ENCODE data around the gene RNF5.

RNF5 gene

DNA sequence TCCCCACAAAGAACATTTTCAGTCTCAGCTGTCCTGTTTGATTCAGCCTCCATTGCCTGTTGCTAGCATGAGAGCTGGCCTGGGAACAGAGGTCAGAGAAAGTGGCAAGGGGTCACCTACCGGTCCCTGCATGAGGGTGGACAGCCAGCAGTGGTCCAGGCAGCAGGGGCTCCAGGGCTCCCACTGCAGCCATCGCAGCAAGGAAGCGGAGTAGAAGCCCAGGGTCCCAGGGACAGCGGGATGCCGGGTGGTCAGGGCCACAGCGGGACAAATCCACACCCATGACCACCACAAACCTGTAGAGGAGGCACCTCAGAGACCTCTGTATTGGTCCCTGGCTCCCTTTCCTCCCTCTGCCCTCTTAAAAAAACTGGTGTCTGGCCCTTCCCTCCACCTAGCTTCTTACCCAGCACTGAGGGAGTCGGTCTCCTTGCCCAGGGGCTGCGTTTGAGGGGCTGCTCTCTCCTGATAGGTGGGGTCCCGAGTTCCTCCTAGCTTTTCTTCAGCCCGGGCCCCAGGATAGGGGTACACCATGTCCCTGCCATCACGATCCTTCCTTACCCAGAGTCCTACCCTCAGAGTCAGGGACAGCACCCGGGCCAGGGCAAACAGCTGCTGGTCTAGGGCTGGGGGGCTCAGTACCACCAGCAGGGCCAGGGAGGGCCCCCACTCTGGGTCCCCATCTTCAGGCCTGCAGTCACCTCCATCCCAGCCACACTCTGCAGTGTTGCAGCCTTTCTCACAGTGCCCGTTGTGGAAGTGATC, 22.7 kb downstream of the RNF5 start:
- Histone ChIP-seq H2AFZ (ENCODE audit: low read depth, low read length) (no peak overlapping the region), H4K8ac (ENCODE audit: low read length) (no peak overlapping the region), H2BK5ac (ENCODE audit: low read depth, low read length, poor library complexity, severe bottlenecking) (no peak overlapping the region), H2BK15ac (ENCODE audit: low read depth, poor library complexity, severe bottlenecking) (no peak overlapping the region), H2AK5ac (ENCODE audit: low read length, severe bottlenecking) (no peak overlapping the region), H3K4me1 (ENCODE audit: control insufficient read depth, insufficient read depth, low read depth, low read length) (peaks cover 18% of the 10 kb centered on the region), H3K27me3 (ENCODE audit: control insufficient read depth in 1 of 2, insufficient read depth in 1 of 2, low read length in 2 of 2) (peaks cover 16 to 34% of the 10 kb centered on the region in 2 experiments), H3K4me3 (ENCODE audit: insufficient read depth in 1 of 2, low read depth in 1 of 2, low read length in 2 of 2) (no peak overlapping the region), H3K27ac (ENCODE audit: low read length, poor library complexity, severe bottlenecking) (no peak overlapping the region), H3K14ac (ENCODE audit: low read length in 2 of 2) (no peak overlapping the region), H3K23ac (ENCODE audit: low read length in 2 of 2) (no peak overlapping the region), H3K9ac (ENCODE audit: low read length) (no peak overlapping the region), H3K79me1 (replicated peaks; ENCODE audit: low read length, poor library complexity, severe bottlenecking) (no peaks in the 10 kb centered on the region), H3K36me3 (ENCODE audit: control insufficient read depth in 1 of 2, insufficient read depth in 2 of 2, low read depth in 1 of 2, low read length in 2 of 2) (no peaks in the 10 kb centered on the region), H3K18ac (ENCODE audit: low read depth in 1 of 2, low read length in 2 of 2) (no peak overlapping the region), H4K91ac (ENCODE audit: low read length) (no peak overlapping the region), H3K4ac (ENCODE audit: low read depth in 1 of 2, low read length in 2 of 2) (no peak overlapping the region), H2BK120ac (ENCODE audit: low read depth, low read length) (no peak overlapping the region), H3K4me2 (ENCODE audit: low read length, poor library complexity, severe bottlenecking) (no peak overlapping the region), H2BK12ac (ENCODE audit: low read length in 2 of 2) (no peak overlapping the region), H3K9me3 (ENCODE audit: control insufficient read depth, low read length) (no peaks in the 10 kb centered on the region)
- 90% methylated on average over 12 of the region's 13 CpGs for WGBS
- no peak for DNase-seq

DNA sequence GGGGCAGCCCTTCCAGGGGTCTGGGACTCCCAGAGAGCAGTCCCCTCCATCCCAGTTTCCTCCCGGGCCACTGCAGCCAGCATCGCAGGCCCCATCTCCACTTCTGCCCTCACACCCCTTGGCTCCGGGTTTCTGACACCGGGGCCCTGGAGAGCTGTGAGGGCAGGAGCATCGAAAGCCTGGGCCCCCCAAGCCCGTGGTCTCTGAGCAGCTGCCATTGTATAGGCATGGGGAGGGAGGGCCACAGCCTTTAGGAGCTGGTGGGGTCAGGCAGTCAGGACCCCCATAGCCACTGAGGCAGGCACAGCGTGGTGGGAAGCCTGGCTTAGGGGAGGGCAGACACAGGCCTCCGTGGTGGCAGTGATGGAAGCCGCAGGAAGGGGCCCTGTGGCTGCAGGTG, 24.0 kb downstream of the RNF5 start:
- Histone ChIP-seq H2AFZ (ENCODE audit: low read depth, low read length) (no peak overlapping the region), H3K27ac (ENCODE audit: low read length, poor library complexity, severe bottlenecking) (no peak overlapping the region), H3K79me1 (replicated peaks; ENCODE audit: low read length, poor library complexity, severe bottlenecking) (no peaks in the 10 kb centered on the region), H2BK12ac (ENCODE audit: low read length in 2 of 2) (no peak overlapping the region), H3K23ac (ENCODE audit: low read length in 2 of 2) (no peak overlapping the region), H3K4me3 (ENCODE audit: insufficient read depth in 1 of 2, low read depth in 1 of 2, low read length in 2 of 2) (no peak overlapping the region), H3K4me2 (ENCODE audit: low read length, poor library complexity, severe bottlenecking) (no peak overlapping the region), H3K18ac (ENCODE audit: low read depth in 1 of 2, low read length in 2 of 2) (no peak overlapping the region), H4K8ac (ENCODE audit: low read length) (no peak overlapping the region), H3K36me3 (ENCODE audit: control insufficient read depth in 1 of 2, insufficient read depth in 2 of 2, low read depth in 1 of 2, low read length in 2 of 2) (no peaks in the 10 kb centered on the region), H2BK5ac (ENCODE audit: low read depth, low read length, poor library complexity, severe bottlenecking) (no peak overlapping the region), H2BK15ac (ENCODE audit: low read depth, poor library complexity, severe bottlenecking) (no peak overlapping the region), H3K4me1 (ENCODE audit: control insufficient read depth, insufficient read depth, low read depth, low read length) (peaks cover 8% of the 10 kb centered on the region), H3K4ac (ENCODE audit: low read depth in 1 of 2, low read length in 2 of 2) (no peak overlapping the region), H2BK120ac (ENCODE audit: low read depth, low read length) (no peak overlapping the region), H4K91ac (ENCODE audit: low read length) (no peak overlapping the region), H3K14ac (ENCODE audit: low read length in 2 of 2) (peak overlapping the region in 1 of 2 experiments; percentile 83), H3K27me3 (ENCODE audit: control insufficient read depth in 1 of 2, insufficient read depth in 1 of 2, low read length in 2 of 2) (peaks cover 16 to 34% of the 10 kb centered on the region in 2 experiments), H2AK5ac (ENCODE audit: low read length, severe bottlenecking) (no peak overlapping the region), H3K9me3 (ENCODE audit: control insufficient read depth, low read length) (no peaks in the 10 kb centered on the region), H3K9ac (ENCODE audit: low read length) (no peak overlapping the region)
- 93% methylated on average over 9 of the region's 9 CpGs for WGBS
- no peak for DNase-seq

DNA sequence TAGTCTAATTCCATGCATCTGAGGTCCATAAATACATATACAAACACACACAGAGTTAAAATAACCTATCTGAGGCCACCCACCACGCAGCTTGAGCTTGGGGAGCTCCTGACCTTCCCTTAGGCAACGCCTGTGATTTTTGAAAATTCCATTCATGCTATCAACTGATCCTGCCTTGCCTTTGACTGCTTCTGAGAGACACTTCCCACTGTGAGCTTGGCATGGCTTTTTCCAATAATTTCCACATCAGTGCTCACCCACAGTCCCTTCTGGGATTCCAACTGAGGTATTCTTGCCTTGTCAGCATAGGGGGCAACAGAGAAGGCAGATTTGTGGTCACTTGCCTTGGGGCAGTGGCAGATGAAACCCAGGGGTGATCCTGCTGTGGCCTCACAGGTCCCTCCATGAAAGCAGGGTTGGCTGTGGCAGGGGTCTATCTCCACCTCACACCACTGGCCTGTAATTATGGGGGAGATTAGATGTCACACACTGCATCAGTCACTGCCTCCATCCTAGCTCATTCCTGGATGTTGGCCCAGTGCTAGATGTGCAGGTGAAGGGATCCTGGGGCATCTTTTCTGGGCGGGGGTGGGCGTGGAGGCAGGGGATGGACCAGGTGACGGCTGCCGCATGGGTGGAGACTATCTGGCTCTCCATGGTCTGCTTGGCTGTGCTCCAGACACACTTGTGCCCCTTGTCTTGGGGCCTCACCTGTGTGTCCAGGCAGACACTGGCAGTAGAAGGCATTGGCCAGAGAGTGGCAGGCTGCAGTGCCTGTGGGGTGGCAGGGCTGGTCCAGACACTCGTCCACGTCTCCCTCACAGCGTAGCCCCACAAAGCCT, 25.4 kb downstream of the RNF5 start:
- H2AFZ ChIP-seq (ENCODE audit: low read depth, low read length), result no peak overlapping the region
- H2AK5ac ChIP-seq (ENCODE audit: low read length, severe bottlenecking), result no peak overlapping the region
- H2BK120ac ChIP-seq (ENCODE audit: low read depth, low read length), result no peak overlapping the region
- no peak overlapping the region for H3K9ac ChIP-seq (ENCODE audit: low read length)
- H2BK12ac ChIP-seq (ENCODE audit: low read length in 2 of 2), result no peak overlapping the region
- no peaks in the 10 kb centered on the region for H3K79me1 ChIP-seq (replicated peaks; ENCODE audit: low read length, poor library complexity, severe bottlenecking)
- H3K4me3 ChIP-seq (ENCODE audit: insufficient read depth in 1 of 2, low read depth in 1 of 2, low read length in 2 of 2), result no peak overlapping the region
- no peak overlapping the region for H4K8ac ChIP-seq (ENCODE audit: low read length)
- 85% methylated on average over 9 of the region's 9 CpGs for WGBS
- peaks cover 6% of the 10 kb centered on the region for H3K4me1 ChIP-seq (ENCODE audit: control insufficient read depth, insufficient read depth, low read depth, low read length)
- no peaks in the 10 kb centered on the region for H3K9me3 ChIP-seq (ENCODE audit: control insufficient read depth, low read length)
- no peak overlapping the region for H3K18ac ChIP-seq (ENCODE audit: low read depth in 1 of 2, low read length in 2 of 2)
- H3K27me3 ChIP-seq (ENCODE audit: control insufficient read depth in 1 of 2, insufficient read depth in 1 of 2, low read length in 2 of 2), result peaks cover 16 to 37% of the 10 kb centered on the region in 2 experiments
- H3K23ac ChIP-seq (ENCODE audit: low read length in 2 of 2), result no peak overlapping the region
- no peak overlapping the region for H4K91ac ChIP-seq (ENCODE audit: low read length)
- H3K4ac ChIP-seq (ENCODE audit: low read depth in 1 of 2, low read length in 2 of 2), result no peak overlapping the region
- no peak overlapping the region for H2BK5ac ChIP-seq (ENCODE audit: low read depth, low read length, poor library complexity, severe bottlenecking)
- no peak for DNase-seq
- H3K36me3 ChIP-seq (ENCODE audit: control insufficient read depth in 1 of 2, insufficient read depth in 2 of 2, low read depth in 1 of 2, low read length in 2 of 2), result no peaks in the 10 kb centered on the region
- H3K27ac ChIP-seq (ENCODE audit: low read length, poor library complexity, severe bottlenecking), result no peak overlapping the region
- no peak overlapping the region for H2BK15ac ChIP-seq (ENCODE audit: low read depth, poor library complexity, severe bottlenecking)
- H3K4me2 ChIP-seq (ENCODE audit: low read length, poor library complexity, severe bottlenecking), result no peak overlapping the region
- H3K14ac ChIP-seq (ENCODE audit: low read length in 2 of 2), result no peak overlapping the region

DNA sequence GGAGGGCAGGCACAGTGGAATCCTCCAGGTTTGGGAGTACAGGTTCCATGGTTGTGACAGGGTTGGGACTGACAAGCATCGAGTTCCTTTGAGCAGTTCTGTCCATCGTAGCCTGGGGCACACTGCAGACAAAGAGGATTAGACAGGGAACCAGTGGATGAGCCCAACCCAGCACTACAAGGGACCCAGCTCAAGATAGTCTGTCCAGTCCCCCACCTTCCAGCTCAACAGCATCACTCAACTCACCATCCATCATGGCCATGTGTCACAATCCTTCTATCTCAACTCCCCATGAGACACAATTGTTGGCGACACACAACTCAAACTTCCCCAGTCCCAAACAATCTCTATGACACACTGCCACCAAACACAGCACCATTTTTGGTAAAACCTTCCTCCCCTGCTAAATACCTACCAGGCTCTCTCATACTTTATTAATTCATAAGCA, 26.1 kb downstream of the RNF5 start:
- no peak for DNase-seq
- Histone ChIP-seq H3K9me3 (ENCODE audit: control insufficient read depth, low read length) (no peaks in the 10 kb centered on the region), H3K36me3 (ENCODE audit: control insufficient read depth in 1 of 2, insufficient read depth in 2 of 2, low read depth in 1 of 2, low read length in 2 of 2) (no peaks in the 10 kb centered on the region), H3K79me1 (replicated peaks; ENCODE audit: low read length, poor library complexity, severe bottlenecking) (no peaks in the 10 kb centered on the region), H3K18ac (ENCODE audit: low read depth in 1 of 2, low read length in 2 of 2) (no peak overlapping the region), H3K14ac (ENCODE audit: low read length in 2 of 2) (no peak overlapping the region), H3K4ac (ENCODE audit: low read depth in 1 of 2, low read length in 2 of 2) (no peak overlapping the region), H3K27ac (ENCODE audit: low read length, poor library complexity, severe bottlenecking) (no peak overlapping the region), H3K4me3 (ENCODE audit: insufficient read depth in 1 of 2, low read depth in 1 of 2, low read length in 2 of 2) (no peak overlapping the region), H2AFZ (ENCODE audit: low read depth, low read length) (no peak overlapping the region), H2BK15ac (ENCODE audit: low read depth, poor library complexity, severe bottlenecking) (no peak overlapping the region), H3K4me1 (ENCODE audit: control insufficient read depth, insufficient read depth, low read depth, low read length) (peaks cover 6% of the 10 kb centered on the region), H3K27me3 (ENCODE audit: control insufficient read depth in 1 of 2, insufficient read depth in 1 of 2, low read length in 2 of 2) (peaks cover 16 to 43% of the 10 kb centered on the region in 2 experiments), H3K9ac (ENCODE audit: low read length) (no peak overlapping the region), H2BK12ac (ENCODE audit: low read length in 2 of 2) (no peak overlapping the region), H2BK120ac (ENCODE audit: low read depth, low read length) (no peak overlapping the region), H3K23ac (ENCODE audit: low read length in 2 of 2) (no peak overlapping the region), H2AK5ac (ENCODE audit: low read length, severe bottlenecking) (no peak overlapping the region), H2BK5ac (ENCODE audit: low read depth, low read length, poor library complexity, severe bottlenecking) (no peak overlapping the region), H3K4me2 (ENCODE audit: low read length, poor library complexity, severe bottlenecking) (no peak overlapping the region), H4K91ac (ENCODE audit: low read length) (no peak overlapping the region), H4K8ac (ENCODE audit: low read length) (no peak overlapping the region)
- WGBS, result 86% methylated on average over 3 of the region's 3 CpGs
